A549 (cell line): ENCODE measurements around the gene TXNDC15.

Experiments used
- EP300 ChIP-seq, 2 experiments: fragments of >200 bp; sonication (Bioruptor Twin); formaldehyde crosslinking; IDR thresholded peaks; 2 replicates in 1 of 2; 3 replicates in 1 of 2; pipeline ENCODE4 v1.6.1; 2016 to 2017
- MYC ChIP-seq: IDR thresholded peaks from 2 replicates; pipeline ENCODE4 v1.6.1; 2012; ENCODE audit warnings: mild to moderate bottlenecking, inconsistent platforms, low read length, improper control_type of control experiment, borderline replicate concordance
- USF2 ChIP-seq: fragments of 450-650 bp; IDR thresholded peaks from 2 replicates; pipeline ENCODE4 v1.6.1; 2014; ENCODE audit warnings: antibody characterized with exemption

- TF ChIP-seq USF2: no peak
- TF ChIP-seq EP300 (IDR thresholded peaks at IDR 0.05): no peak
- TF ChIP-seq MYC: no peak
Measured at GRCh38 chr5:134932508-134932907, 58.3 kb downstream of the TXNDC15 start.
